ENCODE results near the gene SMAD2. TPM values are rescaled to one million over a fixed set of nuclear protein-coding genes. Genes with fewer than 3 reads are reported as not detected.

SMAD2 gene
- total RNA-seq, 1 experiment from 2014 or later = 121 TPM

- H2BK15ac ChIP-seq (ENCODE audit: low read depth, low read length) = no peak overlapping the region
- H3K4me1 ChIP-seq (ENCODE audit: insufficient read depth, low read length) = peaks cover under 1% of the 10 kb centered on the region; the same call in 1 of the 2 replicates
- Mint-ChIP-seq H3K9me3 (no peaks in the 10 kb centered on the region; a peak in 2 of 5 replicates), H3K27ac (peak overlapping the region in 1 of 3 experiments; percentile 82; a peak in 1 of 7 replicates), H3K4me1 (peaks cover 66 to 68% of the 10 kb centered on the region in 2 experiments), H3K4me3 (no peak overlapping the region), H3K27me3 (ENCODE audit: low read depth) (peaks cover 5% of the 10 kb centered on the region), H3K36me3 (ENCODE audit: insufficient read depth in 1 of 3, low read depth in 3 of 3) (peaks cover 0 to 7% (median 0%) of the 10 kb centered on the region in 3 experiments; a peak in 3 of 7 replicates)
- no peak overlapping the region for H3K4ac ChIP-seq (ENCODE audit: low read depth, low read length)
- H4K5ac ChIP-seq (ENCODE audit: insufficient read length, low read depth, low read length) = no peak overlapping the region
- TF ChIP-seq, protein P1, sequence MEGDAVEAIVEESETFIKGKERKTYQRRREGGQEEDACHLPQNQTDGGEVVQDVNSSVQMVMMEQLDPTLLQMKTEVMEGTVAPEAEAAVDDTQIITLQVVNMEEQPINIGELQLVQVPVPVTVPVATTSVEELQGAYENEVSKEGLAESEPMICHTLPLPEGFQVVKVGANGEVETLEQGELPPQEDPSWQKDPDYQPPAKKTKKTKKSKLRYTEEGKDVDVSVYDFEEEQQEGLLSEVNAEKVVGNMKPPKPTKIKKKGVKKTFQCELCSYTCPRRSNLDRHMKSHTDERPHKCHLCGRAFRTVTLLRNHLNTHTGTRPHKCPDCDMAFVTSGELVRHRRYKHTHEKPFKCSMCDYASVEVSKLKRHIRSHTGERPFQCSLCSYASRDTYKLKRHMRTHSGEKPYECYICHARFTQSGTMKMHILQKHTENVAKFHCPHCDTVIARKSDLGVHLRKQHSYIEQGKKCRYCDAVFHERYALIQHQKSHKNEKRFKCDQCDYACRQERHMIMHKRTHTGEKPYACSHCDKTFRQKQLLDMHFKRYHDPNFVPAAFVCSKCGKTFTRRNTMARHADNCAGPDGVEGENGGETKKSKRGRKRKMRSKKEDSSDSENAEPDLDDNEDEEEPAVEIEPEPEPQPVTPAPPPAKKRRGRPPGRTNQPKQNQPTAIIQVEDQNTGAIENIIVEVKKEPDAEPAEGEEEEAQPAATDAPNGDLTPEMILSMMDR (conservative IDR thresholded peaks at IDR 0.05) = no peak
- no CpG with 5 or more reads among the region's 5 CpGs for WGBS (ENCODE audit: extremely low coverage, insufficient read length, low lambda C conversion rate)
- no peak overlapping the region for H3K9ac ChIP-seq (ENCODE audit: extremely low read depth, insufficient read length, low read length)
- H3K56ac ChIP-seq (ENCODE audit: insufficient read length, low read depth, low read length) = no peak overlapping the region
- H3K27me3 ChIP-seq (ENCODE audit: insufficient read depth, low read length) = no peaks in the 10 kb centered on the region
- no peak for DNase-seq
- no peak overlapping the region for H2AFZ ChIP-seq (ENCODE audit: low read length)
- no peak overlapping the region for H2BK20ac ChIP-seq (ENCODE audit: low read depth, low read length, poor library complexity, severe bottlenecking)
- no peaks in the 10 kb centered on the region for H3K23me2 ChIP-seq (ENCODE audit: insufficient read length, low read depth, low read length, poor library complexity, severe bottlenecking)
- no peak overlapping the region for H2BK5ac ChIP-seq (ENCODE audit: insufficient read length, low read length)
- no peaks in the 10 kb centered on the region for H3K9me3 ChIP-seq (ENCODE audit: control insufficient read depth, low read depth, low read length)
- no peak overlapping the region for H2AK5ac ChIP-seq (ENCODE audit: insufficient read length, low read length)
- no peak overlapping the region for H3K27ac ChIP-seq (ENCODE audit: insufficient read length, low read depth, low read length)
- no peaks in the 10 kb centered on the region for H3K79me2 ChIP-seq (ENCODE audit: insufficient read depth, low read length)
- no peaks in the 10 kb centered on the region for H4K20me1 ChIP-seq (ENCODE audit: control insufficient read depth, insufficient read depth, insufficient read length)
- no peaks in the 10 kb centered on the region for H3K79me1 ChIP-seq (ENCODE audit: insufficient read depth, low read depth, low read length, poor library complexity, severe bottlenecking)
- no peak overlapping the region for H2BK120ac ChIP-seq (ENCODE audit: low read depth, low read length, poor library complexity, severe bottlenecking)
- H3K14ac ChIP-seq (ENCODE audit: insufficient read depth, low read length) = no peak overlapping the region
- no peak overlapping the region for H3K4me2 ChIP-seq (ENCODE audit: insufficient read depth, insufficient read length, low read length)
- H2BK12ac ChIP-seq (ENCODE audit: insufficient read length, low read depth, low read length) = no peak overlapping the region
- no peak overlapping the region for H4K8ac ChIP-seq (replicated peaks; ENCODE audit: insufficient read length, low read depth, low read length)
- no peak overlapping the region for H3T11ph ChIP-seq (ENCODE audit: low read length)
- H4K91ac ChIP-seq (ENCODE audit: insufficient read length, low read depth, low read length) = no peak overlapping the region
- H3K23ac ChIP-seq (ENCODE audit: insufficient read length, low read depth, low read length) = no peak overlapping the region
- no peak overlapping the region for H3K18ac ChIP-seq (ENCODE audit: insufficient read length, low read depth, low read length)
These were observed 49.2 kb upstream of the SMAD2 start for GRCh38 chr18:47979611-47980200.

Measured in H9 (cell line).